SK-N-SH (cell line): Measurements from ENCODE around the gene CLCN6. TPM values are rescaled to one million over a fixed set of nuclear protein-coding genes. Genes with fewer than 3 reads are reported as not detected.

Experiments used
- CTCF ChIA-PET: fragments of 300-600, 350-600 bp; formaldehyde crosslinking; extraction: SDS; loops from one replicate; lab custom pipeline; 2021; lab: Yijun Ruan, JAX
- POLR2A ChIA-PET: fragments of 350-600 bp; sonication (Branson Sonifier 250); formaldehyde crosslinking; extraction: SDS; loops from one replicate; lab custom pipeline; 2020; ENCODE audit warnings: antibody characterized with exemption, inconsistent platforms; lab: Yijun Ruan, JAX
- DNase-seq: peaks from one replicate; pipeline ENCODE4 v3.0.0; 2012
- H2AFZ ChIP-seq: fragments of 200-600 bp; sonication (generic); 2 replicates; pipeline ENCODE4 v1.8.1; 2016; ENCODE audit warnings: antibody characterized with exemption, mild to moderate bottlenecking, low read depth
- H3F3A ChIP-seq: fragments of 200-600 bp; sonication (generic); replicated peaks from 2 replicates; pipeline ENCODE3; 2016; ENCODE audit warnings: antibody characterized with exemption, mild to moderate bottlenecking; ENCODE audit not compliant: insufficient read depth
- H3K27ac ChIP-seq, 2 experiments: fragments of 200-500 bp in 1 of 2; fragments of 200-600 bp in 1 of 2; sonication (Bioruptor generic) in 1 of 2; sonication (generic), shearing (Covaris generic) in 1 of 2; 2 replicates each; pipeline versions ENCODE4 v1.5.1 to v1.6.1; 2014 to 2016; ENCODE audit warnings: low read depth in 2 of 2, inconsistent platforms in 1 of 2, low read length in 1 of 2, mild to moderate bottlenecking in 1 of 2, mixed read lengths in 1 of 2
- H3K27me3 ChIP-seq: fragments of 200-600 bp; sonication (generic), shearing (Covaris generic); 2 replicates; pipeline ENCODE4 v1.6.1; 2016; ENCODE audit warnings: mixed run types; ENCODE audit not compliant: insufficient read depth
- H3K36me3 ChIP-seq, 2 experiments: fragments of 200-500 bp in 1 of 2; fragments of 200-600 bp in 1 of 2; sonication (Bioruptor generic) in 1 of 2; sonication (generic) in 1 of 2; replicated peaks in 1 of 2; 2 replicates each; pipeline versions ENCODE3 to v1.5.1; 2014 to 2016; ENCODE audit warnings: low read length in 1 of 2, mild to moderate bottlenecking in 1 of 2; ENCODE audit not compliant: insufficient read depth in 2 of 2, control insufficient read depth in 1 of 2
- H3K4me1 ChIP-seq, 2 experiments: fragments of 200-500 bp in 1 of 2; fragments of 200-600 bp in 1 of 2; sonication (Bioruptor generic) in 1 of 2; sonication (generic), shearing (Covaris generic) in 1 of 2; 2 replicates each; pipeline versions ENCODE4 v1.5.1 to v1.6.1; 2014 to 2016; ENCODE audit warnings: low read depth in 1 of 2, low read length in 1 of 2, mixed run types in 1 of 2; ENCODE audit not compliant: insufficient read depth in 2 of 2, control insufficient read depth in 1 of 2
- H3K4me2 ChIP-seq: fragments of 200-600 bp; sonication (generic), shearing (Covaris generic); 2 replicates; pipeline ENCODE4 v1.6.1; 2017; ENCODE audit warnings: mixed run types
- H3K4me3 ChIP-seq, 2 experiments: fragments of 200-500 bp in 1 of 2; fragments of 200-600 bp in 1 of 2; sonication (Bioruptor generic) in 1 of 2; sonication (generic), shearing (Covaris generic) in 1 of 2; 2 replicates each; pipeline versions ENCODE4 v1.5.1 to v1.8.1; 2014 to 2016; ENCODE audit warnings: low read depth in 2 of 2, inconsistent platforms in 1 of 2, low read length in 1 of 2, mild to moderate bottlenecking in 1 of 2, mixed read lengths in 1 of 2, moderate library complexity in 1 of 2
- H3K79me2 ChIP-seq: fragments of 200-600 bp; sonication (generic); 2 replicates; pipeline ENCODE4 v1.8.1; 2017; ENCODE audit warnings: mild to moderate bottlenecking; ENCODE audit not compliant: insufficient read depth
- H3K9ac ChIP-seq: fragments of 200-600 bp; sonication (generic); 2 replicates; pipeline ENCODE4 v1.6.1; 2017; ENCODE audit warnings: mixed run types
- H3K9me2 ChIP-seq: fragments of 200-600 bp; sonication (generic); 2 replicates; pipeline ENCODE4 v1.6.1; 2017; ENCODE audit warnings: mixed run types
- H3K9me3 ChIP-seq: fragments of 200-600 bp; sonication (generic); 2 replicates; pipeline ENCODE4 v1.6.1; 2017; ENCODE audit warnings: mixed run types, mild to moderate bottlenecking, moderate library complexity
- H4K20me1 ChIP-seq: fragments of 200-600 bp; sonication (generic); 2 replicates; pipeline ENCODE4 v1.6.1; 2017; ENCODE audit warnings: mild to moderate bottlenecking, mixed run types; ENCODE audit not compliant: insufficient read depth
- EP300 ChIP-seq, 2 experiments: IDR thresholded peaks; 2 replicates each; pipeline versions ENCODE4 v1.4.0 to v1.6.1; 2012; ENCODE audit warnings: borderline replicate concordance in 1 of 2, low read depth in 1 of 2, low read length in 1 of 2
- FOSL2 ChIP-seq: IDR thresholded peaks from 2 replicates; pipeline ENCODE4 v1.4.0; 2012; ENCODE audit warnings: low read depth, mild to moderate bottlenecking, moderate library complexity, borderline replicate concordance
- FOXJ3 ChIP-seq: sonication (generic); formaldehyde crosslinking; IDR thresholded peaks from 2 replicates; pipeline ENCODE4 v1.5.1; 2020; ENCODE audit warnings: mild to moderate bottlenecking, missing genetic modification reagents
- FOXM1 ChIP-seq: IDR thresholded peaks from 2 replicates; pipeline ENCODE4 v1.4.0; 2012; ENCODE audit warnings: low read depth, mild to moderate bottlenecking
- GATA2 ChIP-seq: sonication (generic); formaldehyde crosslinking; IDR thresholded peaks from 2 replicates; pipeline ENCODE4 v1.5.0; 2020; ENCODE audit warnings: mild to moderate bottlenecking, missing genetic modification reagents
- MXI1 ChIP-seq: IDR thresholded peaks from 2 replicates; pipeline ENCODE4 v1.6.1; 2012; ENCODE audit warnings: mild to moderate bottlenecking, low read depth, low read length, improper control_type of control experiment
- NFIC ChIP-seq: IDR thresholded peaks from 2 replicates; pipeline ENCODE4 v1.4.0; 2012; ENCODE audit warnings: borderline replicate concordance
- NRF1 ChIP-seq: IDR thresholded peaks from 2 replicates; pipeline ENCODE4 v1.6.1; 2012; ENCODE audit warnings: low read depth, mild to moderate bottlenecking, low read length
- POLR2AphosphoS5 ChIP-seq: IDR thresholded peaks from 2 replicates; pipeline ENCODE4 v1.6.1; 2012; ENCODE audit warnings: low read depth, low read length
- RCOR1 ChIP-seq: fragments of 150-350 bp; IDR thresholded peaks from 2 replicates; pipeline ENCODE4 v1.6.1; 2017; ENCODE audit warnings: antibody characterized with exemption, low read length
- RFX5 ChIP-seq: IDR thresholded peaks from 2 replicates; pipeline ENCODE4 v1.6.1; 2012; ENCODE audit warnings: mild to moderate bottlenecking, improper control_type of control experiment, low read length
- SMC3 ChIP-seq: IDR thresholded peaks from 2 replicates; pipeline ENCODE4 v1.6.1; 2012; ENCODE audit warnings: low read depth, low read length, improper control_type of control experiment
- TAF1 ChIP-seq: IDR thresholded peaks from 2 replicates; pipeline ENCODE4 v1.6.1; 2012; ENCODE audit warnings: low read depth, mild to moderate bottlenecking, low read length, moderate library complexity, borderline replicate concordance
- TEAD4 ChIP-seq: IDR thresholded peaks from 2 replicates; pipeline ENCODE4 v1.4.0; 2012; ENCODE audit warnings: mild to moderate bottlenecking, borderline replicate concordance; ENCODE audit not compliant: insufficient read depth
- YY1 ChIP-seq: IDR thresholded peaks from 2 replicates; pipeline ENCODE4 v1.4.0; 2012; ENCODE audit warnings: low read depth, mild to moderate bottlenecking
- WGBS: methylation state at CpG from one replicate; pipeline ENCODE4 v1.1.6; 2017; ENCODE audit warnings: low lambda C conversion rate; 5-methylcytosine and 5-hydroxymethylcytosine counted together
- polyA plus RNA-seq, 3 experiments: library from polyadenylated mRNA; depleted of rRNA; stranded (reverse); fragments of >200 nt; gene quantifications; 2 replicates each; pipeline ENCODE4 v1.2.3, GENCODE V29; 2012
- TF ChIP-seq, protein P1 (sequence below): fragments of 150-350 bp; IDR thresholded peaks from 2 replicates; pipeline ENCODE4 v1.6.1; 2017; ENCODE audit warnings: antibody characterized with exemption, low read length, low read depth, borderline replicate concordance
- TF ChIP-seq, protein P2 (sequence below): IDR thresholded peaks from 2 replicates; pipeline ENCODE4 v1.4.0; 2012; ENCODE audit warnings: low read depth
- TF ChIP-seq, protein P3 (sequence below): fragments of 150-350 bp; IDR thresholded peaks from 2 replicates; pipeline ENCODE4 v1.6.1; 2016; ENCODE audit warnings: mild to moderate bottlenecking, low read depth, low read length
- TF ChIP-seq, protein P4 (sequence below): IDR thresholded peaks from 2 replicates; pipeline ENCODE4; 2012
- TF ChIP-seq, protein P5 (sequence below): fragments of 200-600 bp; sonication (generic); IDR thresholded peaks from 2 replicates; pipeline ENCODE4 v1.6.1; 2017; ENCODE audit warnings: antibody characterized with exemption, mild to moderate bottlenecking, moderate library complexity

The CLCN6 gene
- polyA plus RNA-seq, 1 of the 3 experiments (the other 2 are of a cell fraction): 7.4 TPM

DNA sequence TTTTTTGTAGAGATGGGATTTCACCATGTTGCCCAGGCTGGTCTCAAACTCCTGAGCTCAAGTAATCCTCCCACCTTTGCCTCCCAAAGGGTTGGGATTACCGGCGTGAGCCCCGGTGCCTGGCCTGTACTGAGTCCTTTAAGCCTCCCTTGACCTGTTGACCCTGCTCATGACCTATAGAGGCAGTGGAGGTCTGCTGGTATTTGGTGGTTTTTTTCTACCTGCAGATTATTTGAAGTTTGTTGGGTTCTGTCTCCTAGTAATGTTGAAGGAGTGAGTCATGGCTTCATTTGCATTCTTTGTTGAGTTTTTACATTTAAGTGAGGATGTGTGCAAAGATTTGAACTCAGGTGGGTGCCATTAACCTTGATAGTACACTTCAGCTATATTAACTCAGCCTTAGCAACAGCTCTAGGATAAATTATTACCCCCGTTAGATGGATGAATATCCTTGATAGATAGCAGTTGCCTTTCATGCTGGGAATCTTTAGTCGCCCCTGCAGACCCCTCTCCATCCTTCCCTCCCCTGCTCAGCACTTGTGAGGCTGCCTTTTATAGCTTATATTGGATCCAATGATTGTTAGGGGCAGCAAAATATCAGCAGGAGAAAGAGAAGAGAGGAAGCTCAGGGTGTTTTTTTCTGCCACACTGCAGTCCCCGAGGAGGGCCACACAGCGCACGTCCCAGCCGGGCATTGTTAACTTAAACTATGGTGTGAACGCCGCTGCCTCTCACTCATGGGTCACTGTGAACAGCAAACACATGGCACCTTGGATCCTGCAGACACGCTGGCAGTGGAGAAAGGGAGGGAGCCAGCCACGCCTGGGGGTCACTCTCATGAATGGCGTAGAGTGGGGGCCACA is 67.6 kb downstream of the CLCN6 start:
- Histone ChIP-seq H3K9ac (no peak overlapping the region), H3K4me2 (no peak overlapping the region), H3K9me2 (no peaks in the 10 kb centered on the region), H3F3A (no peaks in the 10 kb centered on the region), H4K20me1 (no peaks in the 10 kb centered on the region), H3K36me3 (no peaks in the 10 kb centered on the region), H3K9me3 (no peaks in the 10 kb centered on the region), H3K27me3 (0 out of 2 replicates have a peak, but pooled peaks cover 12% of the 10 kb centered on the region), H3K4me3 (no peak overlapping the region), H3K79me2 (no peaks in the 10 kb centered on the region), H3K27ac (no peak overlapping the region; a peak in 1 of 4 replicates), H3K4me1 (peaks cover 0 to 27% of the 10 kb centered on the region in 2 experiments; a peak in 1 of 4 replicates), H2AFZ (no peak overlapping the region)
- POLR2A ChIA-PET: no interaction called here
- 73% methylated on average over 13 of the region's 14 CpGs for WGBS
- DNase-seq: no peak
- CTCF ChIA-PET: interaction anchor here (1.0 to 7.0 kb wide), 4 partner anchors 9 to 106 kb away, joined by 3 to 42 read pairs (median 4); partner anchors contain the start of gene MFN2
- no peak for TF ChIP-seq SMC3
- no peak for TF ChIP-seq FOSL2
- TF ChIP-seq, protein P1, sequence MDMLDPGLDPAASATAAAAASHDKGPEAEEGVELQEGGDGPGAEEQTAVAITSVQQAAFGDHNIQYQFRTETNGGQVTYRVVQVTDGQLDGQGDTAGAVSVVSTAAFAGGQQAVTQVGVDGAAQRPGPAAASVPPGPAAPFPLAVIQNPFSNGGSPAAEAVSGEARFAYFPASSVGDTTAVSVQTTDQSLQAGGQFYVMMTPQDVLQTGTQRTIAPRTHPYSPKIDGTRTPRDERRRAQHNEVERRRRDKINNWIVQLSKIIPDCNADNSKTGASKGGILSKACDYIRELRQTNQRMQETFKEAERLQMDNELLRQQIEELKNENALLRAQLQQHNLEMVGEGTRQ: no peak
- no peak for TF ChIP-seq RCOR1
- no peak for TF ChIP-seq TEAD4
- no peak for TF ChIP-seq NFIC
- TF ChIP-seq, protein P2, sequence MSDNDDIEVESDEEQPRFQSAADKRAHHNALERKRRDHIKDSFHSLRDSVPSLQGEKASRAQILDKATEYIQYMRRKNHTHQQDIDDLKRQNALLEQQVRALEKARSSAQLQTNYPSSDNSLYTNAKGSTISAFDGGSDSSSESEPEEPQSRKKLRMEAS: no peak
- TF ChIP-seq YY1: no peak
- TF ChIP-seq, protein P3, sequence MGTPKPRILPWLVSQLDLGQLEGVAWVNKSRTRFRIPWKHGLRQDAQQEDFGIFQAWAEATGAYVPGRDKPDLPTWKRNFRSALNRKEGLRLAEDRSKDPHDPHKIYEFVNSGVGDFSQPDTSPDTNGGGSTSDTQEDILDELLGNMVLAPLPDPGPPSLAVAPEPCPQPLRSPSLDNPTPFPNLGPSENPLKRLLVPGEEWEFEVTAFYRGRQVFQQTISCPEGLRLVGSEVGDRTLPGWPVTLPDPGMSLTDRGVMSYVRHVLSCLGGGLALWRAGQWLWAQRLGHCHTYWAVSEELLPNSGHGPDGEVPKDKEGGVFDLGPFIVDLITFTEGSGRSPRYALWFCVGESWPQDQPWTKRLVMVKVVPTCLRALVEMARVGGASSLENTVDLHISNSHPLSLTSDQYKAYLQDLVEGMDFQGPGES: no peak
- TF ChIP-seq RFX5: no peak
- TF ChIP-seq GATA2 (CRISPR knock-in tag): no peak
- TF ChIP-seq POLR2AphosphoS5: no peak

DNA sequence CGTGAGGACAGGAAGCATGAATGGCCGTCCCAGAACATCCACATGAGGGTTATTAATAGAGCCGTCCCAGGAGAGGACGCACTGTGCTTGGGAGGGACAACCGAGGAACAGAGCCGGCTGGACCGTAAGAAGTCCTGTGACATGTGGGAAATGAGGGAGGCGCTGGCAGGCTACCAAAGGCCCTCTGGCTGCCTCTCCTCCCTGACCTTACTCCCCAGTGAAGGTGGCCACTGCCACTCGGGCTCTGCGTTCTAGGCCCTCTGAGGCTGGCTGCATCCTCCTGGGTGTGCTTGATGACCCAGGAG is 68.2 kb downstream of the CLCN6 start:
- no peaks in the 10 kb centered on the region for H3K9me2 ChIP-seq
- 74% methylated on average over 9 of the region's 10 CpGs for WGBS
- no peaks in the 10 kb centered on the region for H3F3A ChIP-seq
- DNase-seq: no peak
- H3K4me2 ChIP-seq: no peak overlapping the region
- H3K9me3 ChIP-seq: no peaks in the 10 kb centered on the region
- peaks cover 0 to 33% of the 10 kb centered on the region in 2 experiments; a peak in 1 of 4 replicates for H3K4me1 ChIP-seq
- no peaks in the 10 kb centered on the region for H4K20me1 ChIP-seq
- no peak overlapping the region for H3K4me3 ChIP-seq
- no peak overlapping the region for H2AFZ ChIP-seq
- ChIA-PET POLR2A (no interaction called here), CTCF (interaction anchor here (1.1 to 7.0 kb wide), 2 partner anchors 34 to 106 kb away, joined by 3 to 42 read pairs; partner anchors contain the start of gene MFN2)
- 0 out of 2 replicates have a peak, but pooled peaks cover 12% of the 10 kb centered on the region for H3K27me3 ChIP-seq
- no peaks in the 10 kb centered on the region for H3K36me3 ChIP-seq
- H3K9ac ChIP-seq: no peak overlapping the region
- no peaks in the 10 kb centered on the region for H3K79me2 ChIP-seq
- no peak overlapping the region; a peak in 1 of 4 replicates for H3K27ac ChIP-seq
- TF ChIP-seq EP300 (IDR thresholded peaks at IDR 0.05; ENCODE audit: borderline replicate concordance in 1 of 2, low read depth in 1 of 2, low read length in 1 of 2) (no peak), TAF1 (no peak), MXI1 (no peak), FOXM1 (no peak), SMC3 (no peak), NRF1 (no peak), GATA2 (CRISPR knock-in tag) (no peak), RFX5 (no peak), FOXJ3 (CRISPR knock-in tag) (no peak)
- TF ChIP-seq, protein P4, sequence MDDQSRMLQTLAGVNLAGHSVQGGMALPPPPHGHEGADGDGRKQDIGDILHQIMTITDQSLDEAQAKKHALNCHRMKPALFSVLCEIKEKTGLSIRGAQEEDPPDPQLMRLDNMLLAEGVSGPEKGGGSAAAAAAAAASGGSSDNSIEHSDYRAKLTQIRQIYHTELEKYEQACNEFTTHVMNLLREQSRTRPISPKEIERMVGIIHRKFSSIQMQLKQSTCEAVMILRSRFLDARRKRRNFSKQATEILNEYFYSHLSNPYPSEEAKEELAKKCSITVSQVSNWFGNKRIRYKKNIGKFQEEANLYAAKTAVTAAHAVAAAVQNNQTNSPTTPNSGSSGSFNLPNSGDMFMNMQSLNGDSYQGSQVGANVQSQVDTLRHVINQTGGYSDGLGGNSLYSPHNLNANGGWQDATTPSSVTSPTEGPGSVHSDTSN: no peak
- TF ChIP-seq, protein P5, sequence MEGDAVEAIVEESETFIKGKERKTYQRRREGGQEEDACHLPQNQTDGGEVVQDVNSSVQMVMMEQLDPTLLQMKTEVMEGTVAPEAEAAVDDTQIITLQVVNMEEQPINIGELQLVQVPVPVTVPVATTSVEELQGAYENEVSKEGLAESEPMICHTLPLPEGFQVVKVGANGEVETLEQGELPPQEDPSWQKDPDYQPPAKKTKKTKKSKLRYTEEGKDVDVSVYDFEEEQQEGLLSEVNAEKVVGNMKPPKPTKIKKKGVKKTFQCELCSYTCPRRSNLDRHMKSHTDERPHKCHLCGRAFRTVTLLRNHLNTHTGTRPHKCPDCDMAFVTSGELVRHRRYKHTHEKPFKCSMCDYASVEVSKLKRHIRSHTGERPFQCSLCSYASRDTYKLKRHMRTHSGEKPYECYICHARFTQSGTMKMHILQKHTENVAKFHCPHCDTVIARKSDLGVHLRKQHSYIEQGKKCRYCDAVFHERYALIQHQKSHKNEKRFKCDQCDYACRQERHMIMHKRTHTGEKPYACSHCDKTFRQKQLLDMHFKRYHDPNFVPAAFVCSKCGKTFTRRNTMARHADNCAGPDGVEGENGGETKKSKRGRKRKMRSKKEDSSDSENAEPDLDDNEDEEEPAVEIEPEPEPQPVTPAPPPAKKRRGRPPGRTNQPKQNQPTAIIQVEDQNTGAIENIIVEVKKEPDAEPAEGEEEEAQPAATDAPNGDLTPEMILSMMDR: no peak
- TF ChIP-seq, protein P3: no peak
